PC-9 (cell line): ENCODE results near the gene PRKAR1A. TPM values are rescaled to one million over a fixed set of nuclear protein-coding genes. Genes with fewer than 3 reads are reported as not detected.

ENCODE experiments used
- BruUV-seq: library from RNA; stranded (reverse); fragments of 400-500 nt; replicated peaks from 2 replicates; lab custom pipeline; 2021; lab: Mats Ljungman, UMichigan
- CTCF ChIA-PET: fragments of 300-600 bp; sonication (Branson Sonifier 250); formaldehyde crosslinking; loops from one replicate; lab custom pipeline; 2022; ENCODE audit warnings: antibody characterized with exemption; lab: Charles Lee
- POLR2A ChIA-PET: fragments of 300-600 bp; sonication (Branson Sonifier 250); formaldehyde crosslinking; loops from one replicate; lab custom pipeline; 2022; ENCODE audit warnings: antibody characterized with exemption; ENCODE audit not compliant: unreplicated experiment; lab: Charles Lee
- DNase-seq, 2 experiments: peaks; one replicate each; pipeline versions ENCODE4 v3.0.0 to v3.0.0-alpha.2; 2015 to 2022; ENCODE audit warnings: mixed read lengths in 1 of 2
- H2AFZ ChIP-seq: fragments of 200-600 bp; sonication (generic); 2 replicates; pipeline ENCODE4 v1.8.1; 2017; ENCODE audit warnings: antibody characterized with exemption
- H3F3A ChIP-seq: fragments of 200-600 bp; sonication (generic); 2 replicates; pipeline ENCODE4 v1.8.1; 2017; ENCODE audit warnings: antibody characterized with exemption, mild to moderate bottlenecking, low read depth; ENCODE audit not compliant: insufficient read depth
- H3K27ac ChIP-seq: fragments of 200-600 bp; sonication (generic); 2 replicates; pipeline ENCODE4 v1.6.1; 2016; ENCODE audit warnings: mixed run types
- H3K27me3 ChIP-seq: fragments of 200-600 bp; sonication (generic); 2 replicates; pipeline ENCODE4 v1.6.1; 2016; ENCODE audit warnings: low read depth, mixed run types; ENCODE audit not compliant: insufficient read depth
- H3K36me3 ChIP-seq: fragments of 200-600 bp; sonication (generic); 2 replicates; pipeline ENCODE4 v1.6.1; 2016; ENCODE audit warnings: low read depth, mixed run types
- H3K4me1 ChIP-seq: fragments of 200-600 bp; sonication (generic); replicated peaks from 2 replicates; pipeline ENCODE4 v1.6.1; 2016; ENCODE audit warnings: mixed run types; ENCODE audit not compliant: insufficient read depth
- H3K4me2 ChIP-seq: fragments of 200-600 bp; sonication (generic); 2 replicates; pipeline ENCODE4 v1.6.1; 2017; ENCODE audit warnings: mixed run types
- H3K4me3 ChIP-seq: fragments of 200-600 bp; sonication (generic); 2 replicates; pipeline ENCODE4 v1.6.1; 2016; ENCODE audit warnings: mixed run types
- H3K79me2 ChIP-seq: fragments of 200-600 bp; sonication (generic); 2 replicates; pipeline ENCODE4 v1.6.1; 2017; ENCODE audit warnings: low read depth, mixed run types
- H3K9me2 ChIP-seq: fragments of 200-600 bp; sonication (generic); 2 replicates; pipeline ENCODE4 v1.8.1; 2017; ENCODE audit warnings: mild to moderate bottlenecking; ENCODE audit not compliant: insufficient read depth
- H3K9me3 ChIP-seq: fragments of 200-600 bp; sonication (generic); 2 replicates; pipeline ENCODE4 v1.8.1; 2016; ENCODE audit warnings: low read depth; ENCODE audit not compliant: insufficient read depth
- H4K20me1 ChIP-seq: fragments of 200-600 bp; sonication (generic); 2 replicates; pipeline ENCODE4 v1.8.1; 2017; ENCODE audit not compliant: insufficient read depth
- CTCF ChIP-seq: fragments of 200-600 bp; sonication (generic); conservative IDR thresholded peaks from 2 replicates; pipeline ENCODE4 v1.6.1; 2017; ENCODE audit warnings: mixed run types, antibody characterized with exemption, mild to moderate bottlenecking, moderate library complexity
- EZH2 ChIP-seq: fragments of 200-600 bp; sonication (generic); IDR thresholded peaks from 2 replicates; pipeline ENCODE4 v1.8.0; 2017; ENCODE audit warnings: antibody characterized with exemption, low read depth
- intact Hi-C: fragments of 100-400 bp; cut with micrococcal nuclease; formaldehyde crosslinking; loops from one replicate; pipeline ENCODE4 v1.10.0; 2022; ENCODE audit not compliant: unreplicated experiment
- total RNA-seq: library from RNA; stranded (reverse); gene quantifications from 2 replicates; pipeline ENCODE4 v1.2.3, GENCODE V29; 2021

Gene PRKAR1A
- total RNA-seq, 1 experiment from 2014 or later: 161 TPM

GRCh38 chr17:68568581-68568980 is 56.4 kb downstream of the PRKAR1A start:
- Histone ChIP-seq H3K4me1 (no peaks in the 10 kb centered on the region), H4K20me1 (no peaks in the 10 kb centered on the region), H3K9me2 (no peaks in the 10 kb centered on the region), H3K9me3 (no peaks in the 10 kb centered on the region), H3K27me3 (peaks cover 29% of the 10 kb centered on the region), H3K36me3 (no peaks in the 10 kb centered on the region), H2AFZ (no peak overlapping the region), H3K4me2 (no peak overlapping the region), H3K27ac (no peak overlapping the region), H3F3A (no peaks in the 10 kb centered on the region), H3K79me2 (no peaks in the 10 kb centered on the region), H3K4me3 (no peak overlapping the region)
- intact Hi-C loops: no loop called here
- ChIA-PET CTCF (no interaction called here), POLR2A (no interaction called here)
- no peak for DNase-seq
- TF ChIP-seq CTCF: no peak
- no peak for TF ChIP-seq EZH2
- no TSS peak for BruUV-seq

GRCh38 chr17:68569346-68569745 is 57.1 kb downstream of the PRKAR1A start:
- BruUV-seq: no TSS peak
- Histone ChIP-seq H3F3A (no peaks in the 10 kb centered on the region), H3K4me1 (no peaks in the 10 kb centered on the region), H2AFZ (no peak overlapping the region), H3K4me3 (no peak overlapping the region), H3K4me2 (no peak overlapping the region), H3K9me3 (no peaks in the 10 kb centered on the region), H4K20me1 (no peaks in the 10 kb centered on the region), H3K36me3 (no peaks in the 10 kb centered on the region), H3K9me2 (no peaks in the 10 kb centered on the region), H3K27ac (no peak overlapping the region), H3K79me2 (no peaks in the 10 kb centered on the region), H3K27me3 (peaks cover 21% of the 10 kb centered on the region)
- ChIA-PET POLR2A (no interaction called here), CTCF (interaction anchor here (0.6 kb wide), 1 partner anchor 100 kb away, joined by 5 read pairs; no protein-coding TSS in a partner anchor)
- no peak for TF ChIP-seq CTCF
- TF ChIP-seq EZH2: no peak
- no peak for DNase-seq
- intact Hi-C loops: no loop called here

- intact Hi-C loops: no loop called here
These were observed 58.3 kb downstream of the PRKAR1A start for GRCh38 chr17:68570526-68570925.

More at GRCh38 chr17:68570526-68570925, 58.3 kb downstream of the PRKAR1A start:
- Histone ChIP-seq H3K27ac (no peak overlapping the region), H3K9me2 (no peaks in the 10 kb centered on the region), H3K4me3 (no peak overlapping the region), H3F3A (no peaks in the 10 kb centered on the region), H2AFZ (no peak overlapping the region), H3K4me1 (no peaks in the 10 kb centered on the region), H4K20me1 (no peaks in the 10 kb centered on the region), H3K79me2 (no peaks in the 10 kb centered on the region), H3K9me3 (no peaks in the 10 kb centered on the region), H3K27me3 (0 out of 2 replicates have a peak, but pooled peaks cover 14% of the 10 kb centered on the region), H3K36me3 (no peaks in the 10 kb centered on the region), H3K4me2 (no peak overlapping the region)
- TF ChIP-seq CTCF: no peak
- TF ChIP-seq EZH2: no peak
- ChIA-PET CTCF (no interaction called here), POLR2A (no interaction called here)
- no TSS peak for BruUV-seq
- DNase-seq: no peak
